GM21360 (cell line): Measurements from ENCODE around the gene LASP1.

Experiments used
- ATAC-seq: cut with Tn5 transposase; IDR thresholded peaks from one replicate; pipeline ENCODE4 v1.9.1; 2021; ENCODE audit warnings: mild to moderate bottlenecking, moderate library complexity; ENCODE audit not compliant: unreplicated experiment

LASP1 gene

DNA sequence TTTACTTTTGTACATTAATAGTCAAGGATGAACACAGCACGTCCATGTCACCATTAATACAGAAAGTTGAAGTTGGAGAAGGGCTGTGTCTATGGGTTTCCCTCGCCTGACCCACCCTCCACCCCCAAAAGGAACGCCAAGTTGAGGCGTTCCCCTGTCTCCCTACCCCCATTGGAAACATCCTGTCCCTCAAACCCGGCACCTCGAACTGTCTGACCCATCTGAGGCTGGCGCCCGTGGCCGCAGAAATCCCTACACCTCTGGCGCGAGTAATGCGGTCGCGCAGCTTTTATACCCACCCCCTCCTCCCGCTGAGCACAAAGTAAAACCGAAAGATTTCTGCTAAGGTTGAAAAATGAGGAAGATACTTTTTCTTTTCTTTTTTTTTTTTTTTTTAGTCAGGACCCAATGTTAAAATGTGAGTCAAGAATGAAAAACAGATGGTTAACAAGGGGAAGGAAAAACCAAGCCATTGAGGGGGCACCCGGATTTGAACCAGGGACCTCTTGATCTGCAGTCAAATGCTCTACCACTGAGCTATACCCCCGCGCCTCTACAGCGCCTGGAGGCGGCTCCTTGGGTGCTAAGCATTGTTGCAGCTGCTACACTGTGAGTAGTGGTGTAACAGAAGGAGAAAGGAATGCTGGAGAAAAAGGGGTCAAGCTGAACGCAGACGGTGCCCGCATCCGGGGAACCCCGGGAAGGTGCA lies 887 bp upstream of the LASP1 start:
- peak; percentile 37 for ATAC-seq

DNA sequence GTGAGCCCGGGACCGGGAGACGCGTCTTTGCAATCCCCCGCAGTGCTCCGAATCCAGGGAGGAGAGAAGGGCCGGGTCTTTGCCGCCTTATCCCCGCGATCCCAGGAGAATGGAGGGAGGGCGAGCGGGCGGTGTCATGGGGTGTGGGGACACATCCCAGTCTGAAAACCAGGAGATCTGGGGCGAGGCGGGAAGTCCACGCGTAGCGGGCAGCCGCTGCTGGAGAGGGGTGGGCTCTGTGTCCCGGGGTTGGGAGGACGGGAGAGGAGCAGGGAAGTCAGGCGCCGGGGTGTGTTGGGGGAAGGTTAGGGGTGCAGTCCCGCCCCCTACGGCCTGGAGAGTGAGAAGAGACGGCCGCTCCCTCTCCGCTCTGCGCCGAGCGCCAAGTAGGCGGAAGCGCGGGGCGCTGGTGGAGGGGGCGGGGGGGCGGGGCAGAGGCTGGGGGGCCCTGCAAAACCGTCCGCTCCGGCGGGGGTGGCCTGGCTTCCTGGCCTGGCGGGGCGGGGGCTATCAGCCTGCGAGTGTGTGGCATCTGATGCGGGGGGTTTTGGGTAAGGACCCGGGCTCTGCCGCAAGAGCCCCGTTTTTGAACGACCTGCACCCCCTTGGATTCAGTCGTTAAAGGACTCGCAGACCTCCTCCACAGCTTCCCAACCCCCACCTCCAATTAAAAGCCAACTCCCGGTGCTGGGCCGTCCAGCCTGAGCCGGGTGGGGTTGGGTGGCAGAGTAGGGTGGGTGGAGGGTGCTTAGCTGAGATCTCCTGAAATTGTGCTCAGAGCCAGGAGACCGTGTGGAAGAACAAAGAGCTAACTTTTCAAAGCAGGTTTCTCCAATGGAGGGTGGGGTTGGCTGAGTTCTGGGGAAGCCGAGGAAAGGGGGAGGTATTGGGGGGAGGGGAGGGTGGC lies 654 bp downstream of the LASP1 start:
- no peak for ATAC-seq

DNA sequence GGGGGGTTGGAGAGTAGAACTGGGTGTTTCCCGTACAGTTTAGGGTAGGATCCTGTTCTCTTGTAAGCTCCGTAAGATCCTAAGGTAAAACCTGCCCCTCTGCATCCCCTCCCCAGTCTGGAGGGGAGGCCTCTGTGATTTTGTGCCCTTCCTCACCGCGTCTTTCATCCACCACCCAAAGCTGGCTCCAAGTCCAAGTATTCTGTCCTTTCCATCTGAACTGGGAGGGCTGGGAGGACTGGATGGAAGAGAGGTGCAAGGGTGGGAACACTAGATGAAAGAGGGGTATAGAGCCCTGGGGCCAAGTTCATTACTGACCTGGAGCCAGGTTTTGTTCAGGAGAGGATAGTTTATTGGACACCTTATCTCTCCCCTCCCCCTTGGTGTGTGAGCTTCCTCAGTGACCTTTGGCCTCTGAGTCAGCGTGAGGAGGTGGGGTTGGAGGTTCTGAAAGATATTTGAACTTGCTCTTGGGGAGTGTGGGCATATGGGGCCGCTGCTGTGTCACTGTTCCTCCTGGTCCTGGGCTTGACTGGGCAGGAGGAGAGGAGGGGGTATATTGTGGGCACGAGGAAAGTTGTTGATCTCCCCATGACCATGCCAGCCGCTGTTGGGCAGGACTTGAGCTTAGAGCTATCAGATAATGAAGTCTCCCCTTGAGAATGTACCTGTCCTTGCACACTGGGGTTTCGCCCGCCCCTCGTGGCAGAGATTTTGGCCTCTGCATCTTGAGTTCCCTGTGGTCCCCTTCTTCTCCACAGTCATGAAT lies 1.6 kb downstream of the LASP1 start:
- no peak for ATAC-seq

DNA sequence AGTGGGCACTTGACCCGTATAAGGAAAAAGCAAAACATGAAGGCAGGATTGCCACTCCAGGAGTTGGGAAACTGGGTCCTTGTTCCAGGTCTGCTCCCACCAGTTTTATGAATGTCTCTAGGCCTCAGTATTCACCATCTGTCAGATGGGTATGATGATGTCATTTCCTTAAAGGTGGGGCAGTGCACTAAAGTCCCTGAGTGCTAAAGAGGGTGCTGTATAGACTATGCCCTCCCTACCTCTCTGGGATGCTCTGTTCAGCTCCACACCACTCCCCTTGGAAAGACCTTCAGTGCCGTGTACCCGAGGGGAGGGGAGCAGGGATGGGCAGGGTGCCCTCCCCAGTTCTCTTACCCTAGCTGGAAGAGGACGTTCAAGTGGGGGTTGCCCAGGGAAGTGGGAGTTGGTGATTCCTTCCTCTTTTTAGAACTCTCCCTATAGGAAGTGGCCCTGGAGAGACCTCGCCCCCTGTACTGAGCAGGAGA lies 2.2 kb downstream of the LASP1 start:
- no peak for ATAC-seq

DNA sequence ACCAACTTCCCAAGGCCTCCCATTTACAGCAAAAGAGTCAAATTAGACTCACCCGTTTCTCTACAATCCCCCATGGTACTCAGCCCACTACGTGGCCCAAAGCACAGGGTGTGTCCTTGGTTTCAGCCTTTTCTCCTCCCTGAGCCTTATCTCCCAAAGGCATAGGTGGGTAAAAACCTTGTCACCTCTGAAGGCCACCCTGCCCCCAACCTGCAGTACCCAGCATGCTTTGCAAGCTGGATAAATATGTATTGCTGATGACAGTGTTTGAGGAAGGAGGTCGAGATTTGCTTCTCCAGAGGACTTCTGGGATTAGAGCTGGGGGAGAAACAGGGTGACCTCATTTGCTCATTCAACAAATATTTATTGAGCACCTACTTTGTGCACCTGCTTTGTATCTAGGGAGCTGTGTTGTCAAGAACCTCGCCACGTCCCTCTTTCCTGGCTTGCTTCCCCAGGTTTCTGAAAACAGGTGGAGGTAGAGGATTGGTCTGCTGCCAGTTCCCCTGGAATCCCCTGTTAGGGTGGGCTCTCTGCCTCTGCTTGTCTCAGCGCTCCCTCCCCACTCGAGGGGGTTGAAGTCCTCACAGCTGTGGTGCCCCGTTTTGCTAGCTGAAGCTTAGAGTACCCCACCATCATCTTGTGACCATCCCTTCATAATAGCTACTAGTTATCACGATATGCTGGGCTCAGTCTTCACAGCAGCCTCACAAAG lies 3.0 kb downstream of the LASP1 start:
- no peak for ATAC-seq

DNA sequence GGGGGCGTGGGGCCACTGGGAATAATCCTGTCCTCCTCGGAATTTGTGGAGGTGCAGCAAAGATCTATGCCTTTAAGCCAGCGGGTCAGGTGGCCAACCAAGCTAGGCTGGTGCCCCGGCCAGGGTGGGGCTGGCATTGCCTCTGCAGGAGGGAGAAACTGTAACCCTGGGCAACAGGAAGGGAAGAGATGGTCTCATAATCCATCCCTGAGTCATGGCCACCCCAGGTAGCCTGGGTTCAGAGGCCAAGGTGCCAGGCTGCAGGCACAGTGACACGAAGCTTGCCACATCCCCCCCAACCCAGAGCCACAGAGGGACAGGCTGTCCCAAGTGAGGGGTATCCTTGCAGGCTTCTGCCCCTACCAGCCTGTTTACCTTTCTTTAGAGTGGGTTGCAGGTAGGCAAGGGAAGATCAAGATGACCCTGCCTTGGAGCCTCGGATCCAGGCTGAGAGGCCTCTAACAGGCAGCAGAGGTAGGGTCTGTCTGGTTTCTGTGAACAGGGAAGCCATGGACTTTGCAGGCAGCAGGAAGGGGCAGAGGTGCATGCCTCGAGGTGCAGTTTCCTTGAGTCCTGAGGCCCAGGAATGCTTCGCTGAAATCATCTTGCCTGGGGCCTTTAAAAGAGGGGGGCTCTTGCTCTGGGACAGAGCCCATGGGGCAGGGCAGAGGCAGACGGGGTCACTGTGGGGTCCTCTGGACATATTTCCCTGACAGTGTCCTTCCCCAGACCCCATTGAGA lies 4.0 kb downstream of the LASP1 start:
- no peak for ATAC-seq

DNA sequence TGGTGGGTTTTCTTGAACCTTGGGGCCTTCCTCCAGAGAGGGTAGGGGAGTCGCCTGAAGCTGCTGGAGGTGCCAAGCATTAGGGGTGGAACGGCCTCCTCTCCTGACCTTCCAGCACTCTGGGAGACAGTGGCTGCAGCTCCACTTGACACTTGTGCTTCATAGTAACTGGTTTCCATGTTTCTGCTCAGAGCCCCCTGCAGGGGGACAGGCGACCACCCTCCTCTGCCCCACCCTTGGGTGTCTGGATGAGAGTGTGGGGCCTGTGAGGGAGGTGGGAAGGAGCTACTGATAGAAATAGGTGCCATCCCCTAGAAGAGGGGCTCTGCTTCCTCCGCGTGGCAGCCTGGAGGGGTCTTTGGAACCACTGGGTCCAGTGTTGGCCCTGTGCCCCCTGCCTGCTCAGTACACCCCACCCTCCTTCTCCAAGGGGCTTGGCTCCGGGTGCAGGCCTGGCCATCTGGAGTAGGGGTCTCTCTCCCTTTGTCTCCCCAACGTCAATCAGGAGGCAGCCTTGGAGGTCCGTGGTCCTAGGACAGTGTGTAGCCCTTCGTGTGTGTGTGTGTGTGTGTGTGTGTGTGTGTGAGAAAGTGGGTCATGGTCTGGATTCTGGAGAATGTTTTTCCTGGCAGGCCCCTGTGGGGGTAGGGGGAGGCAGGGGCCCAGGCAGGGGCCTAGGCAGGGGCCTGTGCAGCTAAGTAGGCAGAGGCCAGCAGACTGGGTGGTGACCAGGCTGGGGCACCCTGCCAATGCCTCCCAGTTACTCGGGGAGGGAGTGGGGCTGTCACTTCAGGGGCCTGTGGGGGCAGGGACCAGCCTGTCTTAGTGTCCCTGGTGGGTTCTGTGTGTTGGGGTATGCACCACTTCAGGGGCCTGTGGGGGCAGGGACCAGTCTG lies 4.9 kb downstream of the LASP1 start:
- no peak for ATAC-seq

DNA sequence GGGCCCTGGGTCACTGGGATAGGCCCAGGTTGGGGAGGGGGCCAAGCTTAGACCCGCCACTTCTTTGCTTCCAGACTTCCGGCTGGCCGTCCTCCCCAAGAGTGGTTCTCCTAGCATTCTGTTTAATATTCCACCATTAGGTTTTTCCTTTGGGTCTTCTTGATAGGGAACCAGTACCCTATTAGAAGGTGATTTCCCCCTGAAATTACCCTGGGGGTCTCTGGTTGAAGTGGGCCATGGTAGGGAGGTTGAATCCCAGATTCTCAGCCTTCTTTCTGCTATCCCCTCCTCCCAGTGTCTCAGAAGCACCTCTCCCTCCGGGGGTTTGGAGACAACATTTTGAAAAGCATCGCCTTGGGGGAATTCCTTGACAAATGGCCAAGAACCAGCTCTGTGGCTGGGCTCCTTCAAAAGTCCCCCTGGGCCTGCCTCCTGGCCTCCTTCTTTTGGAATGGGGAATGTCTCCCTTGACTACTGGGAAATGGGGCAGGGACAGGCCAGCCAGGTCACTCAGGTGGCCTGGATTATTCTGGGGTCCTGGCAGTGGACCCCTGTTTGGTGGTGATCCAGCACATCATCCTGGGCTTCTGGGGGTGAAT lies 5.7 kb downstream of the LASP1 start:
- no peak for ATAC-seq

DNA sequence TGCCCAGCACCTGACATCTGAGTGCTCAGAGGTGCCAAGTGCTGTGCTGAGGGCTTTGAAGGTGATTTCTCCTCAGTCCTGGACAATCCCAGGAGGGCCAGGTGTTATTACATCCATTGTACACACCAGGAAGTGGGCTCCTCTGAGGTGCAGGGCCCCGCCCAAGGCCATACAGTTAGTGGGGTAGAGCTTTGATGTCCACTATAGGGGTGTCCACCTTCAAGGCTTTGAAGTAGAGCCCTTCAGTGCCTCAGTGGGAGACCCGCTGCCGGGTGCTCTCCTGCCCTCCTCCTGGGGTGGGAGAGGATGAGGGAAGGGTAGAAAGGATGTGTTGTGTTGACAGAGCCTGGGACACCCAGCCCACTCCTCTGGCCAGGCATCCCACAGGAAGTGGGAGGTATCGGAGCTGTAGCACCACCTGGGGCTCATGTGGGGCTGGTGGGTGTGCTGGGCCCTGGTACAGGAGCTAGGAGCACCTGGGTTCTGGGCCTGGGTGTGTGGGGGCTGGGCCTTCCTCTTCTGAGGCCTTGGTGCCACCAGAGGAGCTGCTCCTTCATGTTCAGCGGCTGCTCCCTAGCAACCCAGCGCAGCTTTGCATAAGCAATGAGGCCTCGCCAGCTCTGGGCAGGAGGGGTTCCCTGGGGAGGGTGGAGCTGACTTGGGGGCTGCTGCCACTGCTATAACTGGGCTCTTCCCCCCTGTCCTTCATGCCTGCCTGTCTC lies 7.4 kb downstream of the LASP1 start:
- no peak for ATAC-seq

DNA sequence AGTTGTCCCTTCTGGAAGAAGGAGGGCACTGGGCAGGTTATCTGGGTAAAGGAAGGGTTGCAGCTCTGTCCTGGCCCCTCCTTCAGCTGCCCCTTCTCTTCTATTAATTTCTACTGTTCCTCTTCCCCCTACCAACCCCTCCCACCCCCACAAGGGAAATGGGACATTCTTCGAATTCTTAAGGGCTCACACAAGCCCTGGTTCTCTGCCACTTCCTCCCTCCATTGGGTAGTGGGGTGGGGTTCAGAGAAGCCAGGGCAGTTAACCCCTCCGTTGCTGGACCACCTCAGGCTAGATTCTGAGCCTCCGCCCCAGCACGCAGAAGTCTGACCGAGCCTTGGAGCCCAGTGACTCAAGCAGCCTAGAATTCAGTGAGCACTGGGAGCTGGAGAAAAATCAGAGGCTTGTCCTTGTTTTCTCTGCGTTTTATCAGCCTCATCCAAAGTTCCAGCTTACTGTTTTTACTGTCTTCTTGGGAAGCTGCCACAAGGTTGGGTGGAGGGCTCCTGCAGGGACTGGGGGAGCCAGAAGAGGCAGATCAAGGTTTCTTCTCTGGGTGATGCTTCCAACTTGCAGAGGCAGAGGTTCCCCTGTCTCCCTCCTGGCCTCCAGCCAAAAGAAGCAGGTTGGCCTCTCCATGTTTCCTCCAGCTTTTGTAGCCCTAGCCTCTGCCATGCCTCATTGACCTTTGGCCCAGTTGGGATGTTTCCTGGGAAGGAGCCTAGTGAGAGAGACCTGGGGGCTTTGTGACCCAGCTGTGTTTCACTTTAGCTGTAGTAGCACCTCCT lies 10.2 kb downstream of the LASP1 start:
- ATAC-seq = no peak

DNA sequence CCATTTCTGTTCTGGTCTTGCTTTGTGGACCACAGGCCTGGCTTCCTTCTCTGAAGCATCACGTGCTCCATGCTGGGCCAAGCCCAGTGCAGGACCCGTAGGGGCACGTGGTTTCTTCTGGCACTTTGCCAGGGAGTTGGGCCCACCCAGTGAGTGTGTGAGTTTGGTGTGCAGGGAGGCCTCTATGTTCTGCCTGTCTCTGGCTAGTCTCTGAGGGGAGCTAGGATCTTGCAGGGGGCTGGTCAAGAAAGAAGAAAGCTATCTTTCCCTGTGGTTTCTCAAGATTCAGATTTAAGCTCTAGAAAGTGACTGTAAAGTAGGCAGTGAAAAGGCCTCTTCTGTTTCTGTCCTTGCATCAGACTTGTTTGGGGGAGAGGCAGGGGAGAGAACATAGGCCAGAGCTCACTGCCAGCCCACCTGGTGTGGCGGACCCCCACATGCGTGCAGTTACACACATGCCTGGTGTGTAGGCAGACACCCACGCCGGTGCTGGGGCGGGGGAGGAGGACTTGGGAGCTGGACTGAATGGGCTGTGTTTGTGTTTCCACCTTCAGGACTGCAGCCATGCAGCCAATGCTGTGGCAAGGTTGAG lies 11.8 kb downstream of the LASP1 start:
- ATAC-seq = no peak

DNA sequence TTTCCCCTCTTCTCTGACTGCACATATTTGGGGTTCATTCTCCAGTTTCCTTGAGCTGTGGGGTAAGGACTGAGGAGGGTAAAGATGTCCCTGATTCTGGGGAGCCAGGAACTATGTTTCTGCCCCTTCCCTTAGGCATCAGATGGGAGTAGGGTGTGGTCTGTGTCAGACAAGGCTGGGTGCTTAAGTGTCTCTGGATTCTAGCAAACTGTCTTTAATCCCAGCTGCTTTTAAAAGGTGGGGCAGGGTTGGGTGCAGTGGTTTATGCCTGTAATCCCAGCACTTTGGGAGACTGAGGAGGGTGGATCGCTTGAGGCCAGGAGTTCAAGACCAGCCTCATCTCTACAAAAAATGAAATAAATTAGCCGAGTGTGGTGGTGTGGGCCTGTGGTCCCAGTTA lies 13.0 kb downstream of the LASP1 start:
- ATAC-seq = no peak

DNA sequence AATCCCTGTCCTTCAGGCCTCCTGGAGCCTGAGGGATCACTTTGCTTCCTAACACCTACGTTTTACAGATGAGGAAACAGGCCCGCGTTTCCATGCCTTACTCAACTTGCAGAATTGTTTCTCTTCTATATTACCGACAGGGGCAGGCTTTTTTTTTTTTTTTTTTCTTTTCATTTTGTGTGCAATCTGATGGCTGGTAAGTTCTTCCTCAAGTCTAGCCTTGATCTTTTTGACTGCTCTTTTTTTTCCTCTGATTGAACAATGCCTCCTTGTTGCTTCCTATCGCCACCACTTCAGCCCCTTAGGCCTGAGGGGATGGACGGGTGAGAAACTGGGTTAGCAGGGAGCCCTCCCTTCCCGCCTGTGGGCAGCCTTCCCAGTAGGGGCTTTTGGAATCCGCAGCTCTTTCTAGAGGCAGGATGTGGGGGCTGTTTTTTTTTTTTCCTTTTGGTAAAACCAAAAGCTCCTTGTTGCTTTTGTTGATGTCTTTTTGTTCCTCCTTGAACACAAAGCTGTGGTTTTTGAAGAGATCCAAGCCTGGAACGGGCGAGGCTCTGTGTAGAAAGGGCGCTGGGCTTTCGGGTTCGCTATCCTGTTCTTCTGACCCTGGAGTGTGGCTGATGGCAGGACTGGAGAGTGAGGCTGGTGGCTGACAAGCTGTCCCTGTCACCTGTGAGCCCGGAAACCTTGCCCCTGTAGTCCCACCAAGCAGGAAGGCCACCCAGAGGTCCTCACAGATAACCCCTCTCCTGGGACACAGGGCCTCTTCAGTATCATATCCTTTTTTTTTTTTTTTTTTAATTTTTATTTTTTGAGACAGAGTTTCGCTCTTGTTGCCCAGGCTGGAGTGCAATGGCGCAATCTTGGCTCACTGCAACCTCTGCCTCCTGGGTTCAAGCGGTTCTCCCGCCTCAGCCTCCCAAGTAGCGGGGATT lies 14.0 kb downstream of the LASP1 start:
- ATAC-seq = no peak

DNA sequence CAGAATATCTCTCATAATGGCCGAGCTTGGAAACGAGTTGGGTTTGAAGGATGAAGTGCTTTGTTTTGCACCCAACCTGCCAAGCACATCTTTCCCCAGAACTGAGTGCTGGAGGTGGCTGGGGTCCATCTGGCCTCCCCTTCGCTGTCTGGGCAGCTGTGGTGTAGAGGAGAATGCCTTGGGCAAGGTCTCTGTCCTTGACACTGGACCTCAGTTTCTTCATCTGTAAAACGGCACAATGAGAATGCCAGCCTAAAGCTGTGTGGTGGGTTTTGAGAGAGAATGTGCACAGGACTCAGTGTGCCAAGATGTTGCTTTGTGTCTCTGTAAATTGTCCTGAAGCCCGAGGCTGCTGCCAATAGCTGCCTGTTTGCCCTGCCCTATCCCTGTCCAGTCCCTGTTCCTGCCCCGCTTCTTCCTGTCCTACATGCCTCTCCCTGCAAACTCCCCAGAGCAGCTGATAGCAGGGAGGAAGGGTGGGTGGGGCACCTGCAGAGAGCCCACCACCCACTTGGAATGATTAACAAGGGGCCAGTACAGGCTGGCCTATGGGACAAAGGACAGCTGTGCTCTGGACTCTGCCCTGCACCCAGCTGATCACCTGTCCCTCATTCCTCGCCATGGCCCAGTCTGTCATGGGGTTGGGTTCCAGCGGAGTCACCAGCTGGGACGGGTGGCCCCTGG lies 15.3 kb downstream of the LASP1 start:
- no peak for ATAC-seq
